GM18505 (cell line): ENCODE data around the gene MCF2L2.

Experiments
- ATAC-seq: cut with Tn5 transposase; IDR thresholded peaks from one replicate; pipeline ENCODE4 v1.9.1; 2021; ENCODE audit not compliant: unreplicated experiment
- POLR2A ChIP-seq: IDR thresholded peaks from 4 replicates; pipeline ENCODE4 v1.6.1; 2011; ENCODE audit warnings: borderline replicate concordance; ENCODE audit not compliant: insufficient read depth, insufficient read length; ENCODE audit errors: extremely low read depth

MCF2L2 gene

DNA sequence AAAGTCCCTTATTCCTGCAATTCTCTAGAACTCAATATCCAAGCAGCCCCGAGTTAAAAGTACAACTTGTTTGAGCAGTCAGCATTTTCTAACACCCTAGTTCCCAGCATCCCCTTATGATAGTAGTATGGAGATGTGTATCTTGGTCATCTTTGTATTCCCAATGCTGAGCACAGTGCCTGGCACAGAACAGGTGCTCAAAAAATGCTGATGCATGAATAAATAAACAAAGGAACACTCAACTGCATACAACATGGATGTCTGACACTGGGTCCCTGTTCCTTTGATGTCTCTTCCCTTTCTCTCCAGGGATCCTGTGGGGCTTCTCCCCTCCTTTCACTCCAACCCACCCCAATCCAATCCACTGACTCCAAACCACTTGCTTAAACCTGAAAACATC, 199.2 kb downstream of the MCF2L2 start:
- TF ChIP-seq POLR2A: no peak
- ATAC-seq: no peak

DNA sequence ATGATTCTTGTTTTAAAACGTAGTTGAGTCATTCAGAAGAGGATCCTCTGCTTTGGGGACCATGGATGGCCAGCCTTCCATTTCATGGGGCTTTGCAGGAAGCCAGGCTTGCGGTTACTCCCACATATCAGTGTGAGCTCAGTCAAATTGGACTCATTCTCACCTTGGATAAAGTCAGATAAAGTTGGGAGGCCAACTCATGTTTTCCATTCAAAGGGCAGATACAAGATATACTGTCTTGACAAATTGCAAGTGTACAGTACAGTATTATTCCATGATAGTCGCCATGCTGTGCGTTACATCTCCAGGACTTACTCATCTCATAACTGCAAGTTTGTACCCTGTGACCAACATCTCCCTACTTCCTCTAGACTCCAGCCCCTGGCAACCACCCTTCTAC, 200.8 kb downstream of the MCF2L2 start:
- no peak for ATAC-seq
- no peak for TF ChIP-seq POLR2A

DNA sequence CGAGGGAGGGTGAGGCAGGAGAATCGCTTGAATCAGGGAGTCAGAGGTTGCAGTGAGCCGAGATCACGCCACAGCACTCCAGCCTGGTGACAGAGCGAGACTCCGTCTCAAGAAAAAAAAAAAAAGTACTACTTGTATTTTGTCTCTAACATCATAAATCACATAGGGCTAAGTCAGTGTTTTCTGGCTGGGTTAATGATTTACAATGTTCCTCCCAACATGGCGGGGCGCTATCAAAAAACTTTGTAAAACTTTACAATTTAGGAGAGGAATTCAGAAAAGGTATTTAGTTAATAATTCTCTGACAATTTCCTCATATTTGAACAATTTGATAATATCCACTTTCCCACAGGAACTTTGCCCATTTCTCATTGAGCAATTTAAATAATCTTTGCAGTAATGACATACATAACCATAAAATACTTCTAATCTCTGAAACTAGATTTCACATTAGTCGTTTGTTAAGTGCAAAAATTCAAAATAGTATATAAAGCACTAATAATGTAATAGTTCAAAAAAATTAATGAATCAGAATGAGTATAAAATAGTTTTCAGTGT, 202.0 kb downstream of the MCF2L2 start:
- ATAC-seq: no peak
- no peak for TF ChIP-seq POLR2A

DNA sequence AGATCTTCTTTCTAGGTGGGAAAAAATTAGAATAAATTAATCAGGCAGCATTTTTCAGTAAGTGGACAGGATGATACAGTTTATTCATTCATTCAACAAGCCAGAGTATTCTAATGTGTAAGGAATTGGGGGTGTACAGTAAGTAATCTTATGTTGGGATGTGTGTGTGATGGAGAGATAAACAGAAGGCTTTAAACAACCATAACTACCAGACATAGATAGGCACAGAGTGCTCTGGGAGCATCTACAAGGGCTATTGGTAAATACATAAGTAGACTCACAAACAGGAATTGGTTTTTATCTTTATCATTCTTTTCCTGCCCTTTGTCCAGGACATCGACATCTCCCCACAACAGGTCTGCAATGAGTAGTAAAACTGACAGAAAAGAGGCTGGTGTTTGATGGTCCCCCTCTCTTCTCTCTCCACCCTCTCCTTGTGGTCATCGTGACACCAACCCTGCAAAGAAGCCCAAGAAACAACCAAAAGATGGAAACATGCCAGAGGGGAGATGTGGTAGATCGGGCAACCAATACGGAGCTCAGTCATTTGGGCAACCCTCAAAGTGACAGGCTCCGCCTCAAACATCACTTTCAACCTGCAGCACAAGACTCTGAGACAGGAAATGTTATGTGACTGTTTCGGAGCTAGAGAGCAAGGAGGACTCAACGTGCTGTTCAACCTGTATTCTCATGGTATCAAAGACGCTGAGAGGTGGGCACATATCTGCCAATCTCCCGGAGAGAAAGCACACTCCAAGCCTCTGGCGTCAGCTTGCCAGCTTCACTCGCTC, 204.0 kb downstream of the MCF2L2 start:
- no peak for ATAC-seq
- TF ChIP-seq POLR2A: no peak

DNA sequence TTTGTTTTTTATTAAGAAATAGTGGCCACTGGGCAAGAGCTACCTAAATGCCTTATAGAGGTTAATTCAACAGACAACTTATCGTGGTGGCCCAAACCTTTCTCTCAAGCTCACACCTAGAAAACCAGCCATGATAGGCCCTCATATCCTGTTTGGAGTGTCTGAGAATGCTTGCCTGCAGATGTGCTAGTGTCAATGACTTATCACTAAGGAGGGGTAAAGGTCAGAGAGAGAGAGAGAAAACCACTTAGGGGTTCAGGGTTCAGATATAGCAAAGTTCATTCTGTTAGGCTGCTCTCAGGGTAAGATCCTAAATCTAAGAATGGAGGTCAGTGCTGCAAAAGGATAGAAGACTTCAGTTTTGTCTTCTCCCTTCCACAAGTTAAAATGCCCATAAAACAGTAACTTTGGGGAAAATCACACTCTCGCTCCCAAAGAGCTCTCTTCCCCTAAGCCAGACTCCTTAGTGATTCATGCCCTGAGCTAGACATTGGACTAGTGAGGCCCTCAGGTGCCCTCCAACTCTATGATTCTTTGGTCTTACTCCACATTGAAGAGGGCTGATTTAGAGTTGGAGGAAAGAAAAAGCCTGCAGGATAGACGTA, 205.7 kb downstream of the MCF2L2 start:
- no peak for TF ChIP-seq POLR2A
- no peak for ATAC-seq

DNA sequence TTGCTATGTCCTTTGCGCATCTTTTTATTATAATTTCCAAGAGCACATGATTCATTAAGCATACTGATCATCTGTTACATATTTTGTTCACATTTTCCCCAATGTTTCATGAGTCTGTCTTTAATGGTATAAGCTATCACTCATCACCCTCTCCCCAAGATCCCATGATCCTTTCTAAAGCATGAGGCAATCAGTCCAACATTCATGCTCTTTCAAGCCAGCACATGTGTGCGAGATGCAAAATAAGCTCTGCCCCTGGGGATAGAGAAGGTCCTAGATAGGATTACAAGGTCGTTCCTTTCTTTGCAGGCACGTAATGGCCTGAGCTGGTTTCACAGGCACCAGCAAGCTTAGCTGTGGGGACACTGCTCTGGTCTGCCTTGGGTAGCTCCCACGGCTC, 207.6 kb downstream of the MCF2L2 start:
- TF ChIP-seq POLR2A: no peak
- ATAC-seq: no peak

DNA sequence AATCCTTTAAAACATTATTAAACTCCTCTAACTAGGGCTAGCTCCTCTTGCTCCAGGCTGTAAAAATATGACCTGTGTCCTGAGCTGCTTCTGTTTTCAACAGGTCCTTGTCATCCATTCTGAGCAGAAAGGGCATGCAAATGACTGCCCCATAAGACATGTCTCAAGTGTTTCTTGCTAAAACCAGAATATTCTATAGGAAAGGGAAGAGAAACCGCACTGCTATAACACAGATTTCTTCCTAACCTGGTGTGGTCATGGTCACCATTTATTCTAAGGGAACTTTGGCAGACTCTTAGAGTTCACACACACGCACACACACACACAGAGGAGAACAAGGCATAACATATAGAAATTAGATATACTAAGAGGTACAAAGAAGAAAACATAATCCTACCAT, 209.6 kb downstream of the MCF2L2 start:
- TF ChIP-seq POLR2A: no peak
- ATAC-seq: no peak

DNA sequence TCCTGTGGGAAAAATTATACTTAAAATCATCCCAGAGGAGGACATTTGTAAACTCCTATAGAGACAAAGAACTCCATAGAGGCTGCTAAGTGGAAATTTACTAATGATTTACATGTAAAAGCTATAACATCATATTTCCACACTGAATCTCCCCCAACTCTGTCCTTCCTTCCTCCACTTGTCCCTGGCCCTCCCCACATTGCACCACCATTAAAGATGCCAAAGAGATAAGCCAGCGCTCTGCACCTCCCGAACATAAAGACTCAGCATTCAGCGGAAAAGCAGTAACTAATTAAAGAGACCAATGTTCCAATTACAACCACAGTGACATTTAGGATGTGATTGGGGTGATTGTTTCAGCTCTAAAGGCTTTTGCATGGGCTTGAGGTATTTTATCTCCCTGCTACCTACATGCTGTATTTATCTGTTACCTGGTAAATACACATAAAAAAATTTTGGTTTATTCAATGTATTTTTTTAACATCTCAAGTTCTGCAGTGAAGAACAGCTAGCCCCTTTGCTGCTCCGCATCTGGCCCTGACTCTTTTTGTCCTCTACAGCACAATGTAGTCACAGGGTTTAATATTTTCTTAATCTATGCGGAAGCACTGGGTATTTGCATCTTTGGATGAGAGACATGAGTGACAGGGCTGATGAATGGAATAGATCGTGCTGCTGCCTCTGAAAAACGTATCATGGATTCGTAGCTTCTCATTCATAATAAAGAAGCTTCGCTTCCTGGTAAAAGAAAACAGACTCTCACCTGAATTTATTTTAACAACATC, 210.7 kb downstream of the MCF2L2 start:
- ATAC-seq: no peak
- TF ChIP-seq POLR2A: no peak

DNA sequence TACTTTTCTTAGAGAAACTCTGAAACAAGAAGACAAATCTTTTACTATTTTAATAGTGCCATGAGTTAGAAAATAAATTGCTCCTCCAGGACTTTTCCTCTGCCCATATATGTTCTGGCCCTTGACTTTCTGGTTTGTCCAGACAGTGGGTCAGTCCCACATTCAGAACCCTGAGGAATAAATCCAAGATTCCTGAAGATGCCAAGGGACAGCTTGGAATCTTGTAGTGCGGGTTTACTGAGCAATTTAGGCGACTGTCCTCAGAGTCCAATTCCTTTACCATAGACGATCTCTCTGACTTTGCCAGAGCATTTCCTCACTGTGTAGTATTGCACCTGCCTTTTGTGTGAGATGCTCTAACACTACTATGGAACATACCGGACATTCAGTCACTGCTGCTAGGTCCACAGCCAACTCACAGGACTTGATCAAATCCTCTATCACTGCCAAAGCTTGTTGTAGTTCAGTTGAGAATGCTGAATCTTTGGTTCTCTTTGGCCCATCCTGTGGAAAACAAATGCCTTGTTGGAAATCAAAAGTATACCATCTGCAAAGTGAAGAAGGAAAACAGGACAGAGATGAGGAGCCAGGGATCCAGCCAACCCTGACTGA, 212.7 kb downstream of the MCF2L2 start:
- TF ChIP-seq POLR2A: no peak

DNA sequence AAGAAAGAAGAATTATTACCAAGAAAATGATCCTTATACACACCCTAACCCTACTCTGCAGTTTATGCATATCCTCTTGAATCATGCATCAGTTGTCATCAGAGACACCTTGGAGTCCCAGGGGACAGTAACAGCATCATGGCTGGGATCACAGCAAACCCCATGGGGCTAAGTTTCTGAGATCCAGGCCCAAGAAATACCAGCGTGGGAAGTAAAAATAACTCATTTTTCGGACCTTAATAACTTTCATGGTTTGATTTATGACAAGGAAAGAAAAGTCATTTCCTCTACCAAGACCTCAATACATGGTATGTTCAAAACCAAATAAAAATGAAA, 214.2 kb downstream of the MCF2L2 start:
- ATAC-seq: no peak
- TF ChIP-seq POLR2A: no peak

More for the DNA sequence above, 212.7 kb downstream of the MCF2L2 start:
- ATAC-seq: no peak

DNA sequence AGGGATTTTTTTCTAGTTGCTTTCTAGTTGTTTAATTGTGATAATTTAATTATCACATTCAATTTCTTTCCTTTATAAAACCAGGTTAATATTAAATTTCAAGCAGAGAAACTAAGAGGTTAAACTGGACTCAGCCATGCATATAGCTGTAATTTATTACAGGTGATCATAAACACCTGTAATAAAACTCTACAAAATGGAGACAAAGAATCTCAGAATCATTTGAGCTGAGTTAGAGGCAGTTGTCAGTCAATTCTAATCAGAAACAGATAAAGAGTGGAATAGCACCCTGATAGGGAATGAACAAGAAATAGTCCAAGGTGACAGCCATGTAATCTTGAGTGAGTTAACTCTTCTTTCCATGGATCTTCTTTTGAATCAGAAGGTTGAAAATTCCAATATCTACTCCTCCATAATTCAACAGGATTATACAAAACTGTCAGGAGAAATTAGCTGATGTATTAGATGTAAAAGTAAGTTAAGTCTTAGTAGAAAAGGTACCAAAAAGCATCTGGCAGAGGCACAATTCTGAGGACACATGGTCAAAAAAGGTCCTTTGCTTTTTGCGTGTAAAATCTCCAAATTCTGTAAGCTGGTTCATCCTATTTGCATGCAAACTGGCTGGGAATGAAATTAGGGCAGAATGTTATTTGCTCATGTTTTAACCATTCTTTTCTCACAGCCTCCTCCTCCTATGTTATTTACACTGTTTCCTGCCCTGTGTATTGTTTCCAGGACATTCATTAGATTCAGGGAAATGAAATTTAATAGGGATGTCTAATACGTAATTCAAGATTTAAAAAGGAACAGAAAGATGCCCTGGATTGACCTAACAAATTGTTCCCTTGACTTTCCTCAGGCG, 214.8 kb downstream of the MCF2L2 start:
- no peak for TF ChIP-seq POLR2A
- ATAC-seq: no peak

DNA sequence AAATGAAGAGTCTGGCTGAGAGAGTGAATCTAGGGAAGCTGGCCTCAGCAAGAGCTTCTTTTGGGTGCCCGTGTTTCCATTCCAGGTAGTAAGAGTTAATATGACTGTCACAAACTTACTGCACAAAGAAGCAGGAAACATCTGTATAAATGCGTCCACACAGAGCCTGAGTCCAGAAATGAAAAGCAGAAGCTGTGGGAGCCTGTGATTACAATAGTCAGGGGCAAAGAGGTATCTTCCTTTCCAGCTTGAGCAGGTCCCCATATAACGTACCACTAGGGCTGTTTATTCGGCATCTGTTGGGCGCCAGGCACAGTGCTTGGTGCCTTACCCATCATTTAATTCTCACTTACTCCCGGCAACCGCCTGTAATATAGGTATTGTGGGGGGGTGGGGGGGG, 215.9 kb downstream of the MCF2L2 start:
- TF ChIP-seq POLR2A: no peak
- no peak for ATAC-seq

DNA sequence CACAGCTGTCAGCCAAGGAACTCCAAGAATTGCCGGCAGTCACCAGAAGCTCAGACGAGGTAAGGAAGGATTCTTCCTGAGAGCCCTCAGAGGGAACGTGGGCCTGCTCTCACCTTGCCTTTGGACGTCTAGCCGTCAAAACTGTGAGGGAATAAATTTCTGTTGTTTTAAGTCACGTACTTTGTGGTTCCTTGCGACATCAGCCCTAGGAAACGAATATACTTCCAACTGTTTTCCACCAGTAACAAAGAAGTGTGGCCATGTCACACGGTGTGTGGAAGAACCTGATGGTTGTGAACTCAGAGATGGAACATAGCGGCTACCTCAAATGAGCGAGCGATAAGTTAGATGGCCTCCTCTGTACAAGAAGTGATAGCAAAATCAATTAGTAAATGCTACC, 216.3 kb downstream of the MCF2L2 start:
- TF ChIP-seq POLR2A: no peak
- no peak for ATAC-seq

DNA sequence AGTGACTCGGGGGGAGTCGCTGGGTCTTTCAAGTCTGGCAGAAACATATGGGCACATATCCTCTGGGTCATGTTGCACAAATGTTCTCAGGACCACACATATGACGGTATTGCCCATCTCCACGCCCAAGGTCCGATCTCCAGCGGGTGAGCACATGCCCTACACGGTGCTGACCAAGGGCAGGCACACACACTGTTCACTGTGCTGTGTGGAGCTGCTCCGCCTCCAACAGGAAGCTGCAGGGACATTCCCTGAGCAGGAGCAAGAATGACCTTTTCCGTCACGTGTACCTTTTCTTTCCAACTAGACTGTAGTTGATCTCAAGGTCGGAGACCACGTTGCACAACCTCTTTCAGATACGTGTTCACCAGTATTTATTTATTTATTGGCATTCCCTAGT, 217.1 kb downstream of the MCF2L2 start:
- no peak for ATAC-seq
- no peak for TF ChIP-seq POLR2A
